GM21529 (cell line): ENCODE results near the gene RRAGC.
"Not testable (repeated sequence)": the region's sequence is repeated elsewhere in the genome, so short reads cannot be mapped to it uniquely, and the experiment has no call there.

Source experiments
- ATAC-seq: cut with Tn5 transposase; IDR thresholded peaks from one replicate; pipeline ENCODE4 v1.9.1; 2021; ENCODE audit not compliant: unreplicated experiment

The RRAGC gene

DNA sequence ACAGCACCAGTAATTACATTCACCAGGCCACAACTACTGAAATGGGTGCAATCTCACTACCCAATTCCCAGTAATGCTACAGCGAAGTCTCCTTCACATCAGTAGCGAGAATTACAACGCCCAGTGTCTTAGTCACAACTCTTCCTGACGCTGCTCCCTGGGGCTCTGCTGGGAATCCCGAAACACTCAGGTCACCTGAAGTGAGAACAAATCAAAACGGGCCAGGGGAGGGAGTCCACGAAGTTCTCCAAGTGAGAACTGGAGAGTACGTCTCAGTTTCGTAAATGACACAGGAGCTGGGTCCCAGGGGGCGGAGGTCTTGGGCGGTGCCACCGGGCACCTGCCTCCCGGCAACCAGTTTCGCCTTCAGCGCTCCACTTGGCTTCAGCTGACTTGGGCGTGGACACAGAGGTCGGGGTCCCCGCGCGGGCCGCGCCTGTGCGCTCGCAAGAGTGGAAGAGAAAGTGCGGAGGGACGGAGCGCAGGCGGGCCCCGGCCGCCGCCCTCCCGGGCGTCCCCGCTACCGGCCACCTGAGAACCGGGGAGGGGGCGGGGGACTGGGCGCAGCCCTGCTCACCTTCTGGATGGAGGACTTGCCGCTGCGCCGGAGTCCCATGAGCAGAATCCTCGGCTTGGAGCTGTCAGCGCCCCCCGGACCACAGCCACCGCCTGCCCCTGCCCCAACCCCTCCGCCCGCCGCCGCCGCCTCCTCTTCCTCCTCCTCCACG lies 575 bp downstream of the RRAGC start:
- peak; percentile 29 for ATAC-seq

DNA sequence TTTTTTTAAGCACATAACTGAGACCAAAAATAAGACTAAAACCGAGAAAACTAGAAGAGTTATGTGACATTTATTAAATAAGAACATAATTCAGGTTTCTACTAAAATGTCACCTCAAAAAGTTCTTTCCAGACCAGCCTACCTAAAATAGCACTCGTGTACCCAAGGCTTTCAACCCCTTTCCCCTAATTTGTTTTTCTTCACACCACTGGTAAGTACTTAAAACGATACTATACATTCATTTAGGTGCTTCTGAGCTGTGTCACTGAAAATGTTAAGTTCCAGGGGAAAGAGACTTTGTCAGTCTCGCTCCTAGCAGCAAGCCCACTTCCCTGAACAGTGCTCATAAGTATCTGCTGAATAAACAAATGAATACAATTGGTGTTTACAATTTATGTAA lies 6.8 kb downstream of the RRAGC start:
- peak; percentile 62 for ATAC-seq

DNA sequence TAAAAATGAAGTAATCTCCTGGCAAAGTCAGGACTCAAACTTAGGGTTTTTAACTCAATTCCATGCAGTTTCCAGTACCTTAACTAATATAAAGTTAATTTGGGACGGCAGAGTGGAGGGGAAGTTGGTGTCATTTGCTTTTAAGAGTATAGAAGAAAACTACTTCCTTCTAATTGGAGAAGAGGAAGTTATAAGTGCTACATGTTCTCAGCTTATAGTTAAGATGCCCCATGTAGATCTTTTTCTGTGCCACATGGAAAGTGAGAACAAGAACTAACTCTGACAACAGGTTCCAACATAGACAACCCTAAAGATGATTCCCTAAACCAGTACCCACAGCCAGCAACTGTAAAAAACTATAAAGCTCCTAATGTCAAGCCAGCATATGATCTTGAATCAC lies 11.5 kb downstream of the RRAGC start:
- no peak for ATAC-seq

- no peak for ATAC-seq
These were observed 13.4 kb downstream of the RRAGC start for GRCh38 chr1:38846210-38846609.

DNA sequence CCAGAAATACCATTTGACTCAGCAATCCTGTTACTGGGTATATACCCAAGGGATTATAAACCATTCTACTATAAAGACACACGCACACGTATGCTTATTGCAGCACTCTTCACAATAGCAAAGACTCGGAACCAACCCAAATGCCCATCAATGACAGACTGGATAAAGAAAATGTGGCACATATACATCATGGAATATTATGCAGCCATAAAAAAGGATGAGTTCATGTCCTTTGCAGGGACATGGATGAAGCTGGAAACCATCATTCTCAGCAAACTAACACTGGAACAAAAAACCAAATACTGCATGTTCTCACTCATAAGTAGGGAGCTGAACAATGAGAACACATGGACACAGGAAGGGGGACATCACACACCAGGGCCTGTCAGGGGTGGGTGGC lies 14.5 kb downstream of the RRAGC start:
- ATAC-seq = not testable (repeated sequence)

- ATAC-seq = no peak
These were observed 19.3 kb downstream of the RRAGC start for GRCh38 chr1:38840281-38840680.

DNA sequence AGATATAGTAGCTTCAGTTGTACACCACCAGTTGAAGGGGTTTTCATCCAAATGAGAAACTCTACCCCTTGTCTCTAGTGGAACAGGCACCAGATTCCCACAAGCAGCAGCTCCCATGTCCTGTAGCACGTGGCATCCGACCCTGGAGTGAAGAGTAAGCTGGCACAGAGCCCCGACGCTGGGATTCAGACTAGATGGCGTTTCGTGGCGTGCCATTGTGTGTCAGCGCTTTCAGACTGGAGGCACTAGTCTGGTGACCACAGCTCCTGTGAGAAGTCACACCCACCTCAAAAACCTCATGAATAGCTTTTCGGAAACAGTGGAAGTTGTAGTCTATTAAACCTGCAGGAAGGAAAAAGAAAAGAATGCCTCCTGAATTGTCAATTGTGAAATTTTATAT lies 20.2 kb downstream of the RRAGC start:
- no peak for ATAC-seq

DNA sequence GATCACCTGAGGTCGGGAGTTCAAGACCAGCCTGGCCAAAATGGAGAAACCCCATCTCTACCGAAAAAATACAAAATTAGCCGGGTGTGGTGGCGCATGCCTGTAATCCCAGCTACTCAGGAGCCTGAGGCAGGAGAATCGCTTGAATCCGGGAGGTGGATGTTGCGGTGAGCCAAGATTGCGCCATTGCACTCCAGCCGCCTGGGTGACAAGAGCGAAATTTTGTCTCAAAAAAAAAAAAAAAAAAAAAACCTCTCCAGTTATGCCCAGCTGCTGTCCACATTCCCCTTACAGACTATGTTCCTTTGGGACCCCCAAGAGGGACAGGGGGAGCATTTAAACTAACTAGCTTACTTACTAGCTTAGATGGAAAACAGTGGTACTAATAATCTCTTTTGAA lies 23.3 kb downstream of the RRAGC start:
- ATAC-seq = not testable (repeated sequence)

DNA sequence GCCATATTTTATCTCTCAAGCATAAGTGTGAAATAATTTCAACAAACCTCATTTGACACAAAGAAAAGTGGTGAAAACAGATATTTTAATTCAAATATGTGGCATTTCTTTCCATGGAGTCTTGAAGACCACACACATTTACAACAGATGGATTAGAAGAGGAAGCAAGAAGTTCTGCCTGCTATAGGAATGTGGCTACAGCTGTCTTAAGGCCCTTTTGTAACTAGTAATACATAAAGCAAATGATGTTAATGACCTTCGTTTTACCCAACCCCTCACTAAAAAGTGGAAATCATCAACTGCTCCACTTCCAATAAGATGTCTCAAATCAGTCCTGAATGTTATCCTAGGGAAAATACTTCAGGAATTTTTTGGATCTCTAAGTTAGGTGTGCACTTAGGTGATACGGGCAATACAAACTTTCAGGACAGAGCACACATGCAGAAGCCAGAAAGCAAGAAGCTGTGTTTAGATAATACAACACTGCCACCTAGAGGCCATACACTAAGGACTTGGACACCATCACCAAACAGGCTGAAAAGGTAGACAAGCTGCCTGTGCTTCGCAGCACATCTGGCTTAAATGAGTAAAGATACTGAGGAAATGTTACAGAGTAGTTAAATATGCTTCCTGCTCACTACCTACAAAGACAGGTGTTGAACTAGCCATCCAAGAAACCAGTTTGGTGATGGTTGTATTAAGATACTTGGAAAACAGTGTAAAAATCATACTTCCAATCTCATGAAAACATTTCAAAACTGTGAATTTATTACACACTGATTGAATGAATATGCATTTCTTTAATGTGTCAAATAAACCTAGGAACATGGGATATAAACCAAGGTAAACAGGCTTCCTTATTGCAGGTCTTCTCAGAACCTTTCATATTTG lies 24.4 kb downstream of the RRAGC start:
- no peak for ATAC-seq

GRCh38 chr1:38834221-38834782 lies 25.3 kb downstream of the RRAGC start:
- no peak for ATAC-seq

DNA sequence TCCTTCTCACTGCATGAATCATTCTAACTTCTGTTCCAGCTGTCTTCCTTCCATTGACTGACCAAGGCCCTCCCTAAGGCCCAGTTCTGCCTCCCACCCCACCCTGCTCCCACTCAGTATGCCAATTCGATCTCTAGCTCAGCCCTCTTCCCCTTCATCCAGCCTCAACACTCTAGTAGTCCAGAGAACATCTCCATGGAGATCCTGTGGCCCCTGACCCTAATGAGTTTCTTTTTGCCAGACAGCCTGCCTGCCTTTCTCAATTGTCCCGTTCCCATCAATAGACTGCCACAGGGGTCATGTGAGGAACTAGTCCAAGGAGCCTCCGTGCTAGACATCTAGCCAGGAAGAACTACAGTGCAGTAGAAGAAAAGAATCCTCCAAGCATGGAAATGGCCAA lies 26.4 kb downstream of the RRAGC start:
- no peak for ATAC-seq

DNA sequence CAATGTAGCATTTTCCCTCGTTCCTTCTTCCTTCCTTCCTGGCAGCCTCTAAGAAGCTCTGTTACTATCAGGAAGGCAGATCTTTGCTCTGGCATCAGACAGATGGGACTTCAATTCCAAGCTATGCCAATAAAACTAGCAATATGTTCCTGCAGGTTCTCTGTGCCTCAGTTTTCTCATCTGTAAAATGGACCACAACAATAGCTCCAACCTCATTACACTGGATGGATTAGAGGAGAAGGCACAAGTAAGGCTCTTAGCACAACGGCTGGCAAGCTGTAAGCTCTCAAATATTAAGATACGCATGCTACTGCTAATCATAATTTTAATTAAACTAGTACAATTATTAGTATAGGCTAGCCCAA lies 27.2 kb downstream of the RRAGC start:
- no peak for ATAC-seq

DNA sequence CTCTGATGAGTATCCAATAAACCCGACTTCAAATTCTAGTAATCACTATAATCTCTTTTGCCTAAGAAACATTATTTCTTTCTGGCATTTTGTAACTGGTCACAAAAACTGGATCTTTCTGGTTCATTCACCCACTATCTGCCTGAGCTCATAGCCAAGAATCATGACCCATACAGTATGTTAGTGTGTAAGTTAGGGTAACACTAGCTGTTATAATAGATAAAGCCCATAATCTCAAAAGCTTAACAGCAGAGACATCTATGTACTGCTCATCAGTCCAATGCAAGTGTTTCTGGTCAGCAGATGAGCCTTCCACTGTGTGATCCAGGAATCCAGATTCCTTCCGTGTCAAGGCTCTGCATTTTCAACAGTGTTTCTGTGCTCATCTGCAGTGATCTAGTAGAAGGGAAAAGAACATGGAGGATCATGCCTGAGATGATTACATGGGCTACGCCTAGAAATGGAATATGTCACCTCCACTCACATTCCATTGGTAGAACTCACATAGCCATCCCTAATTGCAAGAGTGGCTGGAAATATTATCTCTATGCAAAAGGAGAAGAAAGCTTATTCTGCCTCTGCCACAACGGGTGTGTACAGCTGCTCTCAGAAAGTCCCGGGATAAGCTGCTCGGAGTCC lies 27.7 kb downstream of the RRAGC start:
- no peak for ATAC-seq

DNA sequence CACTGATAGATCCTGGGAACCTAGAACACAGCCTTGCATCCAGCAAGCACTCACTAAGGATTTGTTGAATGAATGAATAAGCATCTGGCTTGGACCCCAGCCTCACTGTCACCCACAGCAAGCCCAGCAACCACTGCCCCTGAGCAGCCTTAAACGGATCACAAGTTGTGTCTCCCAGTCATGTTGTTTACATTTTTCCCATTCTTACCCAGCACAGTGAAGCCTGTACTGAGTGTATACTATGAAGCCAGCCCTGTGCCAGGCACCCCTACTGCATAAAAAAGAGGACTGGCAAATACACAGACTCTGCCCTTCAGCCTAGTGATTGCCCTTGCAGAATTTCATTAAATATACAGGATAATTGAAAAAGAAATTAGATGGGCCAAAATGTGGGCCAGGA lies 30.2 kb downstream of the RRAGC start:
- ATAC-seq = no peak

- no peak for ATAC-seq
These were observed 32.3 kb downstream of the RRAGC start for GRCh38 chr1:38827318-38827717.

- ATAC-seq = no peak
These were observed 32.7 kb downstream of the RRAGC start for GRCh38 chr1:38826886-38827285.

GRCh38 chr1:38826262-38826661 lies 33.3 kb downstream of the RRAGC start:
- no peak for ATAC-seq

- ATAC-seq = no peak
These were observed 38.7 kb downstream of the RRAGC start for GRCh38 chr1:38820860-38821259.

DNA sequence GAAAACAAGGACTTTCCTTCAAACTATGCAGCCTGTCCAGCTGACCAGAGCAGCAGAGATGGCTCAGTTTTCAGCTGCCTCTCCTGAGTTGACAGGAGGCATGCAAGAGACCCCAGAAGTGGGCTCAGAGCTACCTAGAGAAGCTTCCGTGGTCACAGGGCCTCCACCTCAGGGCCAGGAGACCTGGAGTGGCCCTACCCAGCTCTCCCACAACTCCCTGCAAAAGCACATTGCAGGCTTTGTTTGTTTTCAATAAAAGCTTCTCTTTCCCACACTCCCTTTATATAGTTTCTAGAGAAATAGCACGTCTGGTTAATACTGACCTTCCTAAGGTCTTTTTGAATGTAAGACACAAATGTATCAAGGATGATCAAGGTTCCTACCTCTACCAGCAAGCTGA lies 40.1 kb downstream of the RRAGC start:
- ATAC-seq = no peak

GRCh38 chr1:38819040-38819439 lies 40.5 kb downstream of the RRAGC start:
- no peak for ATAC-seq

GRCh38 chr1:38818175-38818976 lies 41.2 kb downstream of the RRAGC start:
- no peak for ATAC-seq
